ENCODE measurements around the gene OTOP3.

Gene OTOP3

GRCh38 chr17:74990581-74991105 lies 54.9 kb downstream of the OTOP3 start:
- no peak for DNase-seq

- no peak for DNase-seq
Observed at GRCh38 chr17:74992223-74992622, 56.5 kb downstream of the OTOP3 start.

- no peak for DNase-seq
Observed at GRCh38 chr17:74994440-74994839, 58.7 kb downstream of the OTOP3 start.

GRCh38 chr17:74995847-74996246 lies 60.1 kb downstream of the OTOP3 start:
- no peak for DNase-seq

GRCh38 chr17:74998783-74999182 lies 63.1 kb downstream of the OTOP3 start:
- DNase-seq: no peak

- no peak for DNase-seq
Observed at GRCh38 chr17:74999523-74999922, 63.8 kb downstream of the OTOP3 start.

Data from NCI-H69 (cell line).